GM10266 (cell line): ENCODE results near the gene TIE1.

Experiments
- DNase-seq: peaks from one replicate; pipeline ENCODE4 v3.0.0; 2012; ENCODE audit errors: extremely low spot score
- TF ChIP-seq, protein P1 (sequence below): IDR thresholded peaks from 2 replicates; pipeline ENCODE4 v1.5.1; 2012; ENCODE audit warnings: mild to moderate bottlenecking, low read depth; ENCODE audit not compliant: control insufficient read depth, insufficient read depth; ENCODE audit errors: missing control alignments

Gene TIE1

DNA sequence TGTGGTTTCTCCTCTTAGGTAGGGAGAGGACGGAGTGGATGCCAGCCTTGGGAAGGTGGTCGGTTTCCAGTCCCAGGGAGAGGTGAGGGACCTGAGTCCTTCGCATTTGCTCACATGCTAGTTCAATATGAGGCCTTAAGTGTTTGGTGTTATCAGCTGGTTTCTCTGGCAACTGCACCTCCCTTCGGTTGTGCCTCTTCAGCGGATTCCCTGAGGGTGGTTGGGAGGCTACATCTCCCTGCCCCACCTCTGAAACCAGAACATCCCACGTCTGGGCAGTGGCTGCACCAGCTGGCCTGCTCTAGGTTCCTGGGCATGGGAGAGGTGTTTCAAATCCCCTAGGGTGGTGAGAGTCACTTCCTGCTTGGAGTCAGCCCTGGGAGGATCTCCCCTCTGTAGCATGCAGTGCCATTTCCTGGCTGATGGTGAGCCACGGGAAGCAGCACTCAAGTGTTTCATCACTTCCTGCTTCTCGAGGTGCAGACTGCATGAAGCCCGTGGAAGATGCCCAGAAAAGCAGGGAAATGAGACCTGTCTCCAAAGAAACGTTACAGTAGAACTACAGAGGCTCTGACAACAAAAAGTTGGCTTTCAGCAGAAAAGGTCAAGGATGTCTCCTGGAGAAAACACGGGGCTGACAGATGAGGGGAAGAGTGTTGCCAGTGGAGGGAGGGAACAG lies 26.5 kb upstream of the TIE1 start:
- TF ChIP-seq, protein P1, sequence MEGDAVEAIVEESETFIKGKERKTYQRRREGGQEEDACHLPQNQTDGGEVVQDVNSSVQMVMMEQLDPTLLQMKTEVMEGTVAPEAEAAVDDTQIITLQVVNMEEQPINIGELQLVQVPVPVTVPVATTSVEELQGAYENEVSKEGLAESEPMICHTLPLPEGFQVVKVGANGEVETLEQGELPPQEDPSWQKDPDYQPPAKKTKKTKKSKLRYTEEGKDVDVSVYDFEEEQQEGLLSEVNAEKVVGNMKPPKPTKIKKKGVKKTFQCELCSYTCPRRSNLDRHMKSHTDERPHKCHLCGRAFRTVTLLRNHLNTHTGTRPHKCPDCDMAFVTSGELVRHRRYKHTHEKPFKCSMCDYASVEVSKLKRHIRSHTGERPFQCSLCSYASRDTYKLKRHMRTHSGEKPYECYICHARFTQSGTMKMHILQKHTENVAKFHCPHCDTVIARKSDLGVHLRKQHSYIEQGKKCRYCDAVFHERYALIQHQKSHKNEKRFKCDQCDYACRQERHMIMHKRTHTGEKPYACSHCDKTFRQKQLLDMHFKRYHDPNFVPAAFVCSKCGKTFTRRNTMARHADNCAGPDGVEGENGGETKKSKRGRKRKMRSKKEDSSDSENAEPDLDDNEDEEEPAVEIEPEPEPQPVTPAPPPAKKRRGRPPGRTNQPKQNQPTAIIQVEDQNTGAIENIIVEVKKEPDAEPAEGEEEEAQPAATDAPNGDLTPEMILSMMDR, result no peak
- DNase-seq, result no peak

DNA sequence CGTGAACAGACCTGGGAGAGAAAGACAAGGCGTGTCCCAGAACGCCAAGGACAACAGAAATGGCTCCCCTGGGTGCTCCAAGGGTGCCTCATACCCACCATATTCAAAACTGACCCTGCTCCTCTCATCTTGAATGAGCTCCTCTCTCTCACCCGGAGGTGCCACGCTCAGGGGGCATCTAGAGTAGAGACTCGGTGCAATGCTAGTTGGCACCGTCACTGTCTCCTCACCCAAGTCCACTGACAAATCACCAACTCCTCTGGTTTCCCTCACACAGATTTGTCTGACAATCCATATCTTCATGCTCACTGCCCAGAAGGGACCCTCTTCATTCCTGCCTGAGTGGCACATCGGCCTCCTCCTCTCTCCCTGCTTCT lies 26.0 kb upstream of the TIE1 start:
- TF ChIP-seq, protein P1, result no peak
- DNase-seq, result no peak

DNA sequence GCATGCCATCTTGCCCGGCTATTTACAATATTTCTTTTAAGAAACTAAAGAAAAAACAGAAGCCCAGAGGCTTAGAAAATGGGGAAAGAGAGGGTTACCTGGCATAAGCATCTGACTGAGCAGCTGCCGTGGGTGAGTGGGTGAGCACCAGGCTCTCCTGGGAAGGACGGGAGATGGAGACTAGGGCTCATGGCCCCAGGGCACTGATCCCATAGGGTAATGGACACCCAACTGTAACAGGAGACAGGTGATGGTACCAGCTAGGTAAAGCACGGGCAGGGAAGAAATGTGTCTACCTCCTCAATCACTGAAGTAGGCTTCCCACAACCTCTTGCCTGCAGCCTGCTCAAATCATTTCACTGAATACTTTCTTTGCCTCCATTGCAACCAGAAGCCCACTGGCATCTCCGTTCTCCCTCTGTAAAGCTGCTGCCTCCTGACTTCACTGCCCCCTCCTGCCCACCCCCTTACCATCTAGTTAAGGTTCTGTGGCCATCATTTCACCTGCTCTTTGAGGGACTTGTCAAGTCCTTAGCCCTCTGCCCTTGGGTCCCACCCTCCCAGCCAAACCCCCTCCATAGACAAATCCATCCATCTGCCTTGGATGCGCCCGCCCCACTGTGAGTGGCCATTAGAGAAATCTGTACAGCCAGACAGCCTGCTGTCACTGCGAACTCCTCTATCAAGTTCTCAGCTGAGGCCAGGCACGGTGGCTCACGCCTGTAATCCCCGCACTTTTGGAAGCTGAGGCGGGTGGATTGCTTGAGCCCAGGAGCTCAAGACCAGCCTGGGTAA lies 24.8 kb upstream of the TIE1 start:
- TF ChIP-seq, protein P1, result no peak

DNA sequence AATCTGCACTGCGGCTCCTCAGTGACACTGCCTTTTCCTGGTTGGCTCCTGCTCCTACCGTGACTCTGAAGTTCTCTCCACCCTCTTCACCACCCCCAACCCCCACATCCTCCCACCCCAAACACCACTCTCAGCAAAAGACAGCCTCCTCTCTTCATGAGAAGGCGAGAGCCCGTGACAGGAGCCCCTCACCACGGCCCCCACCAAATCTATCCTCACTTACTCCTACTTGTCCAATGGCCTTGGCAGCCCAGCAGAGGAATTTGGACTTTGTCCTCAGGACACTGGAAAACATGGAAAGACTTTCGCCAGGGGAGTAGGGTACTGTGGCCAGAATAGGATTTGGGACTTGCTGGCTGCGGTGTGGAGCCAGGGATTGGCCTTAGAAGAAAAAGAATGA lies 24.1 kb upstream of the TIE1 start:
- TF ChIP-seq, protein P1, result no peak
- DNase-seq, result no peak

More for the DNA sequence above, 24.8 kb upstream of the TIE1 start:
- DNase-seq, result no peak

DNA sequence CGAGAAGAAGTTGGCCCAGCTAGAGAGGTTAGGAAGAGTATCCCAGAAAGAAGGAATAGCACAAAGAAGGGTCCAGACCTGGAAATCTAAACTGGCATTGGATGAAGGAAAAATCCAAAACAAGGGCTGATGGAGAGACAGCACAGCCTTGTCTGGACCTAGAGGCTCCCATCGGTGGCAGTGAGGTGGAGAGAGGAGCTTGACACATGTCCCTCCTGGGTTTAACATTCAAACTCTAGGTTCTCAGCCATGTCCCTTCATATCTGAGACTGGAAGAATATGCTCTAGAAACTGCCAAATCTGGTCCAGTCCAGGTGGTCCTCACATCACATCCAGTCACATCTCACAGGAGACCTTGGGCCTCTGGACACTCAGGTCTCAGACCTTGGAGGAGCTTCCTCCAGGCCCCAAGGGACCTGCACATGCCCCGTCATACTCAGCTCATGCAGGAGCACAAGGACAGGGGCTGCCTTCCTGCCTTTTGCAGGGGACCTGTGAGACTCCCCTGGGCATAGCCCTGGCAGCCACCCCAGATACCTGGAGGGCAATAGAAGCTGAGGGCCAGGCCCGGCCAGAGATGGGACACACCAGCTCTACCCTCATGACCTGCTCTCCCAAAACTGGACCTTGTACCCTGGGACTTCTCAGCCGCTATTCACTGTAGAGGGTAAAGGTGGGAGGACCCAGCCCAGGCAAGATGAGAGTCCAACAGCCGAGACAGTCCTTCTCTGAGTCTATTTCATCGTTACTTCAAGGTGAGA lies 23.5 kb upstream of the TIE1 start:
- TF ChIP-seq, protein P1, result no peak
- no peak for DNase-seq

DNA sequence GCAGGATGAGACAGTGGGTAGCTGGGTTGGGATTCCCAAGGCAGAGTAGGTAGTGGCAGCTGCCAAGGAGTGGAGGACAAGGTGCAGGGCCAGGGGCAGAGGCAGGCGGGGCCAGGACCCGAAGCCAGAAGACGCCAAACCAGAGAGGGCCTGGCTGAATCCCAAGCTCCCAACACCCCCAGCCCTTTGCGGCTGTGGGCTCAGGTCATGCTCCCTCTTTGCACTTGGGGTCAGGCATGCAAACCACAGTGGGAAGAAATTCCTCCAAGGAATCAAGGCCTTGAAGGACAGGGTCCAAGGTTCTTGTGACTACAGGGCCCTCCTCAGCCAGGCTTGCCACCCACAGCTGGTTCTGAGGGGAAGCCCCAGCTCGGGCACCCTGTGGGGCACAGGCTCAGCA lies 21.6 kb upstream of the TIE1 start:
- TF ChIP-seq, protein P1, result no peak
- no peak for DNase-seq
